Uterus (tissue), 4 donors: Measurements from ENCODE around the gene MPP4. TPM values are rescaled to one million over a fixed set of nuclear protein-coding genes. Genes with fewer than 3 reads are reported as not detected.

Experiments used
- DNase-seq, 2 donors: peaks; one replicate each; pipeline ENCODE4 v3.0.0-alpha.2; 2019 to 2020
- H3K27ac ChIP-seq, 2 donors: fragments of 200-600 bp; sonication (generic); 1 replicate in 1 of 2; 2 replicates in 1 of 2; pipeline ENCODE4 v1.5.1; 2016 to 2018
- H3K27me3 ChIP-seq, 2 donors: fragments of 200-600 bp; sonication (generic); one replicate each; pipeline ENCODE4 v1.5.1; 2018 to 2019; ENCODE audit warnings: control low read depth in 1 of 2
- H3K36me3 ChIP-seq, 2 donors: fragments of 200-600 bp; sonication (generic); one replicate each; pipeline ENCODE4 v1.5.1; 2019; ENCODE audit warnings: control low read depth in 1 of 2
- H3K4me1 ChIP-seq, 2 donors: fragments of 200-600 bp; sonication (generic); one replicate each; pipeline ENCODE4 v1.5.1; 2018 to 2019; ENCODE audit warnings: control low read depth in 1 of 2
- H3K4me3 ChIP-seq, 2 donors: fragments of 200-600 bp; sonication (generic); 1 replicate in 1 of 2; 2 replicates in 1 of 2; pipeline ENCODE4 v1.5.1; 2018 to 2019; ENCODE audit warnings: mild to moderate bottlenecking in 1 of 2
- H3K9me3 ChIP-seq, 2 donors: fragments of 200-600 bp; sonication (generic); one replicate each; pipeline ENCODE4 v1.5.1; 2019; ENCODE audit warnings: control low read depth in 1 of 2
- POLR2A ChIP-seq, 2 donors: fragments of 450-650 bp; IDR thresholded peaks; one replicate each; pipeline ENCODE4 v1.6.1; 2016; ENCODE audit warnings: antibody characterized with exemption in 2 of 2, mild to moderate bottlenecking in 1 of 2, moderate library complexity in 1 of 2
- intact Hi-C: fragments of 100-400 bp; cut with DNase I; formaldehyde crosslinking; loops from one replicate; pipeline ENCODE4 v1.15.1; 2023; ENCODE audit warnings: low total_unique reads
- total RNA-seq, 4 donors: library from RNA; depleted of rRNA in 3 of 4; stranded (reverse); fragments of >200 nt in 3 of 4; gene quantifications; one replicate each; pipeline versions ENCODE4 v1.1.0 to v1.2.4, GENCODE V29; 2014 to 2023
- TF ChIP-seq, protein P1 (sequence below), 4 experiments: fragments of 200-600 bp in 2 of 4; fragments of 450-650 bp in 2 of 4; sonication (generic) in 2 of 4; IDR thresholded peaks; one replicate each; pipeline ENCODE4 v1.5.1; 2016 to 2019; ENCODE audit warnings: antibody characterized with exemption in 4 of 4, mild to moderate bottlenecking in 2 of 4, moderate library complexity in 1 of 4
- donor health status: DM: yes; HTN: yes; CAD: no.

The MPP4 gene
- total RNA-seq, 4 donors from 2014 or later, result 0.24 to 0.97 TPM; not detected in 2

DNA sequence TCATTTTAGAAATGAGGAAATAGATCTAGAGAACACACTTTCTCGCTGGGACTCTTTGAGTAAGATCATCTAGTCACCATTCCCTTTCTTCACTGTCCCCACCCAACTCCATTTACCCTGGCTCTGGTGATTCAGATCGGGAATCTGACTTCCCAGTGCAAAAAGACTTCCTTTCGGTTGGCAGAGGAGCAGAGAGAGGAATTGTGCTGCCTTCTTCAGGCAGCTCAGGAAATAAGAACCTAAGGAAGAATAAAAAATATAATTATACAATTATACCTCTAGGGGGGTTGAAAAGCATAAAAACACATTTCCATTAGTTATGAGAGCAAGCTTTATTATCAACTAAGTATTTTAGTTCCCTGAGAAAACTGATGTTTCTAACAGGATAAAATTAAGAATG, 9.3 kb upstream of the MPP4 start:
- Histone ChIP-seq H3K36me3 (no peaks in the 10 kb centered on the region), H3K4me3 (no peak overlapping the region), H3K9me3 (no peaks in the 10 kb centered on the region), H3K27ac (no peak overlapping the region), H3K4me1 (no peaks in the 10 kb centered on the region), H3K27me3 (no peaks in the 10 kb centered on the region)
- TF ChIP-seq, protein P1, sequence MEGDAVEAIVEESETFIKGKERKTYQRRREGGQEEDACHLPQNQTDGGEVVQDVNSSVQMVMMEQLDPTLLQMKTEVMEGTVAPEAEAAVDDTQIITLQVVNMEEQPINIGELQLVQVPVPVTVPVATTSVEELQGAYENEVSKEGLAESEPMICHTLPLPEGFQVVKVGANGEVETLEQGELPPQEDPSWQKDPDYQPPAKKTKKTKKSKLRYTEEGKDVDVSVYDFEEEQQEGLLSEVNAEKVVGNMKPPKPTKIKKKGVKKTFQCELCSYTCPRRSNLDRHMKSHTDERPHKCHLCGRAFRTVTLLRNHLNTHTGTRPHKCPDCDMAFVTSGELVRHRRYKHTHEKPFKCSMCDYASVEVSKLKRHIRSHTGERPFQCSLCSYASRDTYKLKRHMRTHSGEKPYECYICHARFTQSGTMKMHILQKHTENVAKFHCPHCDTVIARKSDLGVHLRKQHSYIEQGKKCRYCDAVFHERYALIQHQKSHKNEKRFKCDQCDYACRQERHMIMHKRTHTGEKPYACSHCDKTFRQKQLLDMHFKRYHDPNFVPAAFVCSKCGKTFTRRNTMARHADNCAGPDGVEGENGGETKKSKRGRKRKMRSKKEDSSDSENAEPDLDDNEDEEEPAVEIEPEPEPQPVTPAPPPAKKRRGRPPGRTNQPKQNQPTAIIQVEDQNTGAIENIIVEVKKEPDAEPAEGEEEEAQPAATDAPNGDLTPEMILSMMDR (IDR thresholded peaks at IDR 0.05), result no peak
- TF ChIP-seq POLR2A (IDR thresholded peaks at IDR 0.05), result no peak
- intact Hi-C loops, result no loop called here
- no peak for DNase-seq

DNA sequence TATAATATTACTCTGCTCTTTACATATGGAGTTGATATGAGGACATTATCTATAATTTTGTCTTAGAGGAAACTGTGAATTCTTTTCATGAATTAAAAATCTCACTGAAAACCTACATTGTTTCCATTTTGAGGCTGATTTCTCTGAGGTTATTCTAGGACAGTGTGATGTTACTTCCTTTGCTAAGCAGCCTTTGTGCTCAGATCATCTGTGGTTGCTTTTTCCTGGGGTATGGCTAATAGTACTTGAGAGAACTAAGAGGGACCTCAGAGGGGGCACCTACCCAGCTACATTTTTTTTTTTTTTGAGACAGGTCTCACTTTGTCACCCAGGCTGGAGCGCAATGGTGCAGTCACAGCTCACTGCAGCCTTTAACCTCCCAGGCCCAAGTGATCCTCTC, 8.7 kb upstream of the MPP4 start:
- no peak for TF ChIP-seq POLR2A (IDR thresholded peaks at IDR 0.05)
- TF ChIP-seq, protein P1 (IDR thresholded peaks at IDR 0.05), result no peak

DNA sequence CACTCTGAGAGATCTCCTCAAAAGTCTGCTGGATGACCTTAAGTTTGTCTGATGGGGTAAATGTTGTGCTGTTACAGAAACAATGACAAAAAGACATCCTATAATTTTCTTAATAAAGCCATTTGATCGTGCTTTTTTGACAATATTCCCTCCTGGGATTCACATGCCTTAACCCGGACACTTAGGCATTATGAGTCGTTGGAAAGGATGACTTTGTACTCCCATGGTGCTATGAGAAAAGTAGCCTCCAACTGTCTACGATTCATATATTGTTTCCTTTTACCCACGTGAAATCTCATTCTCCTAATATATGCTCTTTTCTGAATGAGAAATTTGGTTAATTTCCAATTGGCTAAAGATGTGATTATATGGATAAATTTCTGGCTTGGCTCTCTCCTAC, 6.1 kb upstream of the MPP4 start:
- peaks cover 0 to 3% of the 10 kb centered on the region in 2 donors for H3K4me1 ChIP-seq
- H3K9me3 ChIP-seq, result no peaks in the 10 kb centered on the region
- H3K36me3 ChIP-seq, result no peaks in the 10 kb centered on the region
- no peak overlapping the region for H3K27ac ChIP-seq
- no peak for TF ChIP-seq POLR2A (IDR thresholded peaks at IDR 0.05)
- TF ChIP-seq, protein P1 (IDR thresholded peaks at IDR 0.05), result no peak
- no peaks in the 10 kb centered on the region for H3K27me3 ChIP-seq
- intact Hi-C loops, result no loop called here
- no peak for DNase-seq
- no peak overlapping the region for H3K4me3 ChIP-seq

More for the DNA sequence above, 8.7 kb upstream of the MPP4 start:
- Histone ChIP-seq H3K27ac (no peak overlapping the region), H3K27me3 (no peaks in the 10 kb centered on the region), H3K9me3 (no peaks in the 10 kb centered on the region), H3K4me3 (no peak overlapping the region), H3K4me1 (no peaks in the 10 kb centered on the region), H3K36me3 (no peaks in the 10 kb centered on the region)
- DNase-seq, result no peak
- intact Hi-C loops, result no loop called here

DNA sequence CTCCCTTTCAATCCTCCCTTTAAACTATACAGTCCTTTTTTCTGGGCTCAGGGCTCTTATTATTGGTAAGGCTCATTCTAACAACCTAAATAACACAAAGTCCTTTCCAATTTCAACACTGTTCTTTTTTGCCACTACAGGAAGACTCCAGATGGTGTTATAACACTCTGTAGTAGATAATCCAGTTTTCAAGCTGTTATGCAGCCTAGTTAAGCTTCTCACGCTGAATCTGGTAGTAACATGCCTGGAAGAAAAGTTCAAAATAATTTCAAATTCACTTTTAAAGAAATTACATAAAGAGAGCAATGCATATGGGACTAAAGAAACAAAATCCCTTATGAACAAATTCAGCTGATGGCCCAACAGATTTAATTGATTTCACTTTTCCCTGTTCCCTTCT, 3.2 kb upstream of the MPP4 start:
- intact Hi-C loops, result no loop called here
- H3K36me3 ChIP-seq, result no peaks in the 10 kb centered on the region
- H3K27ac ChIP-seq, result no peak overlapping the region
- no peaks in the 10 kb centered on the region for H3K9me3 ChIP-seq
- DNase-seq, result no peak
- TF ChIP-seq, protein P1 (IDR thresholded peaks at IDR 0.05), result no peak
- TF ChIP-seq POLR2A (IDR thresholded peaks at IDR 0.05), result no peak
- H3K4me1 ChIP-seq, result peaks cover 0 to 4% of the 10 kb centered on the region in 2 donors
- no peaks in the 10 kb centered on the region for H3K27me3 ChIP-seq
- H3K4me3 ChIP-seq, result no peak overlapping the region

DNA sequence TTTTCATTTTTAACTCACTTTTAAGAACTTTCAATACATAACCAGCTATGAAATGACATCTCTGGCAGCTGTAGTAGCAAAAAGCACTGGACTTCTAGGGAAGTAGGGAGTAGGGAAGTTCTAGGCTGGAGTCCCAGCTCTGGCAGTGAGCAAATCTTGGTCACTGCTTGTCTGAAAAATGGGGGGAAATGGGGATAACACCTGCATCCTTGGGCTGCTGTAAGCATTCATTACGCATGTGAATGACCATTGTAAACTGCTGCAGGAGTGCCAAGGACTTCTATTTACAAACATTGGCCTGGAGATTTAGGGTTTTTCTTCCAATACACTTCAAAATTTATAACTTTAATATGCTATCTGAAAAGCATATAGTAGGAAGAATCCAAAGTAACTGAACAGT, 972 bp upstream of the MPP4 start:
- Histone ChIP-seq H3K4me3 (no peak overlapping the region), H3K9me3 (no peaks in the 10 kb centered on the region), H3K27me3 (no peaks in the 10 kb centered on the region), H3K4me1 (peaks cover 0 to 4% of the 10 kb centered on the region in 2 donors), H3K36me3 (no peaks in the 10 kb centered on the region), H3K27ac (peak overlapping the region in 1 of 2 donors; percentile 58)
- TF ChIP-seq POLR2A (IDR thresholded peaks at IDR 0.05), result no peak
- TF ChIP-seq, protein P1 (IDR thresholded peaks at IDR 0.05), result no peak
- DNase-seq, result no peak
- intact Hi-C loops, result no loop called here
